Stimulated activated CD8-positive, alpha-beta memory T cell treated with anti-CD3 and anti-CD28 coated beads, Interleukin-2, amount 100 ng/mL, for 1 hour (primary cell): Measurements from ENCODE around the gene ALLC.

Source experiments
- DNase-seq, 2 donors: peaks; one replicate each; pipeline ENCODE4 v3.0.0-alpha.2; 2020; ENCODE audit warnings: low read depth in 2 of 2

ALLC gene

GRCh38 chr2:3639653-3640052 is 18.3 kb upstream of the ALLC start:
- no peak for DNase-seq

- no peak for DNase-seq
These were observed 16.8 kb upstream of the ALLC start for GRCh38 chr2:3641181-3641580.

GRCh38 chr2:3641841-3642421 is 16.1 kb upstream of the ALLC start:
- DNase-seq: no peak

- DNase-seq: no peak
These were observed 15.3 kb upstream of the ALLC start for GRCh38 chr2:3642521-3643215.

- DNase-seq: no peak
These were observed 14.4 kb upstream of the ALLC start for GRCh38 chr2:3643371-3644245.

GRCh38 chr2:3644246-3644525 is 13.8 kb upstream of the ALLC start:
- DNase-seq: no peak

- DNase-seq: no peak
These were observed 13.0 kb upstream of the ALLC start for GRCh38 chr2:3644891-3645605.

GRCh38 chr2:3645745-3646389 is 12.1 kb upstream of the ALLC start:
- no peak for DNase-seq

- no peak for DNase-seq
These were observed 11.6 kb upstream of the ALLC start for GRCh38 chr2:3646446-3646845.

GRCh38 chr2:3647246-3647645 is 10.8 kb upstream of the ALLC start:
- no peak for DNase-seq

GRCh38 chr2:3647831-3648651 is 10.0 kb upstream of the ALLC start:
- DNase-seq: no peak

- no peak for DNase-seq
These were observed 9.3 kb upstream of the ALLC start for GRCh38 chr2:3648652-3649177.

GRCh38 chr2:3649581-3649980 is 8.4 kb upstream of the ALLC start:
- no peak for DNase-seq

- no peak for DNase-seq
These were observed 7.7 kb upstream of the ALLC start for GRCh38 chr2:3650140-3650920.

GRCh38 chr2:3651691-3652648 is 6.0 kb upstream of the ALLC start:
- DNase-seq: peak in 1 of 2 donors; percentile 26

- no peak for DNase-seq
These were observed 4.9 kb upstream of the ALLC start for GRCh38 chr2:3652896-3653625.

GRCh38 chr2:3654011-3654410 is 4.0 kb upstream of the ALLC start:
- no peak for DNase-seq
